GM12878 (cell line): ENCODE measurements around the gene PGBD5. TPM values are rescaled to one million over a fixed set of nuclear protein-coding genes. Genes with fewer than 3 reads are reported as not detected.

Experiments
- ATAC-seq: fragments of 200-7000 bp; cut with Tn5 transposase; 3 replicates; pipeline ENCODE4 v1.9.1; 2020; ENCODE audit warnings: mild to moderate bottlenecking, moderate library complexity
- BruUV-seq: library from RNA; stranded (reverse); fragments of 400-500 nt; replicated peaks from 2 replicates; lab custom pipeline; 2021; lab: Mats Ljungman, UMichigan
- CTCF ChIA-PET: fragments of 300-600 bp; sonication (Branson Sonifier 250); formaldehyde crosslinking; extraction: SDS; loops from one replicate; lab custom pipeline; 2021; ENCODE audit warnings: inconsistent platforms; lab: Yijun Ruan, JAX
- POLR2A ChIA-PET: fragments of 350-600 bp; formaldehyde crosslinking; extraction: SDS; loops from one replicate; lab custom pipeline; 2021; ENCODE audit warnings: inconsistent platforms; lab: Charles Lee
- RAD21 ChIA-PET: fragments of 300-600 bp; sonication (Branson Sonifier 250); formaldehyde crosslinking; loops from one replicate; lab custom pipeline; 2023; ENCODE audit warnings: antibody characterized with exemption; ENCODE audit not compliant: unreplicated experiment; lab: Charles Lee
- SMC1A ChIA-PET: fragments of 300-600 bp; sonication (Branson Sonifier 250); formaldehyde crosslinking; loops from one replicate; lab custom pipeline; 2023; ENCODE audit not compliant: unreplicated experiment, uncharacterized antibody; lab: Charles Lee
- DNase-seq: peaks from one replicate; pipeline ENCODE4 v3.0.0-alpha.2; 2011; ENCODE audit warnings: low read depth, low spot score
- FAIRE-seq: peaks from 3 replicates; lab custom pipeline; 2011; peaks lifted over from hg19 to GRCh38; lab: Jason Lieb, UNC
- H2AFZ ChIP-seq: 2 replicates; pipeline ENCODE4 v1.6.0; 2011; ENCODE audit warnings: low read depth, low read length, control low read depth; ENCODE audit not compliant: control insufficient read depth
- H3K27ac ChIP-seq: 2 replicates; pipeline ENCODE4 v1.5.1; 2011; ENCODE audit warnings: control low read depth; ENCODE audit not compliant: control insufficient read depth, insufficient read depth
- H3K27me3 ChIP-seq, 2 experiments: replicated peaks in 1 of 2; 2 replicates each; pipeline versions ENCODE4 v1.6.0 to v1.6.1; 2011; ENCODE audit warnings: low read length in 1 of 2; ENCODE audit not compliant: control insufficient read depth in 2 of 2, insufficient read depth in 2 of 2
- H3K36me3 ChIP-seq, 2 experiments: 2 replicates each; pipeline ENCODE4 v1.5.1; 2011; ENCODE audit warnings: low read length in 1 of 2; ENCODE audit not compliant: control insufficient read depth in 2 of 2, insufficient read depth in 2 of 2
- H3K4me1 ChIP-seq: 2 replicates; pipeline ENCODE4 v1.6.1; 2011; ENCODE audit warnings: mild to moderate bottlenecking, low read length, moderate library complexity, mixed read lengths; ENCODE audit not compliant: control insufficient read depth, insufficient read depth
- H3K4me2 ChIP-seq: 2 replicates; pipeline ENCODE4 v1.6.0; 2011; ENCODE audit warnings: control low read depth; ENCODE audit not compliant: control insufficient read depth, insufficient read depth
- H3K4me3 ChIP-seq: fragments of 200-600 bp; sonication (generic); 2 replicates; pipeline ENCODE4 v1.5.1; 2016
- H3K79me2 ChIP-seq: 2 replicates; pipeline ENCODE4 v1.6.0; 2011; ENCODE audit warnings: low read length; ENCODE audit not compliant: control insufficient read depth, insufficient read depth
- H3K9ac ChIP-seq: 2 replicates; pipeline ENCODE4 v1.8.0; 2011; ENCODE audit warnings: low read length, control low read depth, mixed read lengths; ENCODE audit not compliant: control insufficient read depth, insufficient read depth
- H3K9me3 ChIP-seq: replicated peaks from 3 replicates; pipeline ENCODE4 v1.5.1; 2011; ENCODE audit warnings: mild to moderate bottlenecking, low read length; ENCODE audit not compliant: control insufficient read depth, insufficient read depth
- H4K20me1 ChIP-seq: 2 replicates; pipeline ENCODE4 v1.6.0; 2011; ENCODE audit not compliant: control insufficient read depth, insufficient read depth
- CBX3 ChIP-seq: fragments of 200-600 bp; sonication (generic); IDR thresholded peaks from 2 replicates; pipeline ENCODE4 v1.6.1; 2016; ENCODE audit warnings: low read depth, borderline replicate concordance
- CTCF ChIP-seq, 3 experiments: IDR thresholded peaks in 2 of 3; conservative IDR thresholded peaks in 1 of 3; 2 replicates each; pipeline ENCODE4 v1.5.1; 2011; ENCODE audit warnings: low read depth in 3 of 3, low read length in 3 of 3, mild to moderate bottlenecking in 3 of 3, control low read depth in 2 of 3, moderate library complexity in 2 of 3, inconsistent platforms in 1 of 3, mixed read lengths in 1 of 3; ENCODE audit not compliant: control insufficient read depth in 2 of 3, insufficient read depth in 1 of 3; ENCODE audit errors: extremely low read depth in 1 of 3
- SPI1 ChIP-seq: IDR thresholded peaks from 2 replicates; pipeline ENCODE4 v1.6.1; 2011; ENCODE audit warnings: low read depth, mild to moderate bottlenecking, low read length, moderate library complexity, borderline replicate concordance; ENCODE audit not compliant: insufficient read depth
- WGBS: methylation state at CpG from one replicate; pipeline ENCODE4 v1.1.6; 2016; ENCODE audit warnings: low lambda C conversion rate; ENCODE audit not compliant: insufficient replicate concordance, insufficient coverage; ENCODE audit errors: missing lambda C conversion rate; 5-methylcytosine and 5-hydroxymethylcytosine counted together
- in situ Hi-C: fragments of 300-500 bp; cut with MboI; formaldehyde crosslinking; loops from 9 replicates; pipeline ENCODE4 v1.14.3; 2018; ENCODE audit warnings: mixed read lengths
- intact Hi-C: fragments of 100-400 bp; cut with micrococcal nuclease; formaldehyde crosslinking; loops from one replicate; pipeline ENCODE4 v1.14.2; 2022; ENCODE audit not compliant: unreplicated experiment
- polyA plus RNA-seq, 11 experiments: library from polyadenylated mRNA; depleted of rRNA in 4 of 11; unstranded in 6 of 11; stranded (reverse) in 5 of 11; fragments of >200 nt; fragmentation: Nextera tagmentation in 4 of 11; fragmentation: Illumina TruSeq in 1 of 11; extraction: Ambion mirVana in 4 of 11; extraction: Trizol in 1 of 11; gene quantifications; 1 replicate in 1 of 11; 2 replicates in 10 of 11; pipeline versions ENCODE4 v1.2.1 to v1.2.3, GENCODE V29; 2011 to 2016; ENCODE audit warnings: inconsistent platforms in 2 of 11, missing spikeins in 2 of 11, low read depth in 1 of 11
- total RNA-seq, 4 experiments: library from RNA; depleted of rRNA in 3 of 4; stranded (reverse); fragments of >200 nt in 3 of 4; fragmentation: Illumina TruSeq in 1 of 4; extraction: Trizol in 1 of 4; gene quantifications; 2 replicates each; pipeline versions ENCODE4 v1.2.1 to v1.2.3, GENCODE V29; 2013 to 2021

The PGBD5 gene
- total and polyA plus RNA-seq, 10 of the 15 experiments (the other 5 are each of a cell fraction or from before 2014, with no cell fraction given), result 0.03 TPM; not detected in 9

GRCh38 chr1:230303822-230304221 is 122.3 kb downstream of the PGBD5 start:
- no peak; the same call in 2 of the 3 replicates for ATAC-seq
- WGBS, result 42% methylated on average over 6 of the region's 6 CpGs
- no peaks in the 10 kb centered on the region; the same call in 2 of the 3 replicates for H3K9me3 ChIP-seq

GRCh38 chr1:230303069-230303468 is 123.1 kb downstream of the PGBD5 start:
- Histone ChIP-seq H3K36me3 (no peaks in the 10 kb centered on the region), H3K4me2 (no peak overlapping the region), H4K20me1 (no peaks in the 10 kb centered on the region), H3K27ac (no peak overlapping the region), H3K4me1 (no peaks in the 10 kb centered on the region; the same call in 1 of the 2 replicates), H2AFZ (no peak overlapping the region), H3K9ac (no peak overlapping the region), H3K79me2 (no peaks in the 10 kb centered on the region), H3K4me3 (no peak overlapping the region), H3K27me3 (no peaks in the 10 kb centered on the region), H3K9me3 (no peaks in the 10 kb centered on the region; the same call in 2 of the 3 replicates)
- TF ChIP-seq SPI1, result no peak
- TF ChIP-seq CTCF (IDR thresholded peaks at IDR 0.05 in 2 of 3, conservative IDR thresholded peaks at IDR 0.05 in 1 of 3; ENCODE audit: control insufficient read depth in 2 of 3, extremely low read depth in 1 of 3, insufficient read depth in 1 of 3, low read depth in 3 of 3, low read length in 3 of 3), result peak in 1 of 3 experiments; percentile 20; a peak in 1 of 6 replicates
- ChIA-PET CTCF (interaction anchor here (1.0 to 2.2 kb wide), 5 partner anchors 8 to 642 kb away, joined by 3 to 10 read pairs (median 5); no protein-coding TSS in a partner anchor), SMC1A (interaction anchor here (1.0 to 1.9 kb wide), 4 partner anchors 94 to 812 kb away, joined by 3 to 8 read pairs (median 4); no protein-coding TSS in a partner anchor), POLR2A (interaction anchor here (0.6 kb wide), 1 partner anchor 170 kb away, joined by 3 read pairs; no protein-coding TSS in a partner anchor), RAD21 (interaction anchor here (1.5 kb wide), 1 partner anchor 586 kb away, joined by 3 read pairs; no protein-coding TSS in a partner anchor)
- BruUV-seq, result no TSS peak
- intact Hi-C loops, result no loop called here
- ATAC-seq (0 out of 3 replicates have a peak, but pooled peaks have one; percentile 21), DNase-seq (no peak), FAIRE-seq (no peak)
- in situ Hi-C loops, result no loop called here
- WGBS, result 34% methylated on average over 6 of the region's 6 CpGs

More at GRCh38 chr1:230303822-230304221, 122.3 kb downstream of the PGBD5 start:
- ChIA-PET SMC1A (interaction anchor here (2.2 kb wide), 1 partner anchor 643 kb away, joined by 16 read pairs; no protein-coding TSS in a partner anchor), POLR2A (no interaction called here), CTCF (interaction anchor here (1.4 to 5.3 kb wide), 6 partner anchors 11 to 643 kb away, joined by 3 to 37 read pairs (median 4); no protein-coding TSS in a partner anchor), RAD21 (interaction anchor here (3.4 kb wide), 1 partner anchor 642 kb away, joined by 17 read pairs; no protein-coding TSS in a partner anchor)
- intact Hi-C loops, result no loop called here
- Histone ChIP-seq H3K4me3 (no peak overlapping the region), H3K4me1 (no peaks in the 10 kb centered on the region; the same call in 1 of the 2 replicates), H3K27me3 (no peaks in the 10 kb centered on the region), H3K9ac (no peak overlapping the region), H3K27ac (no peak overlapping the region), H3K36me3 (no peaks in the 10 kb centered on the region), H3K79me2 (no peaks in the 10 kb centered on the region), H4K20me1 (no peaks in the 10 kb centered on the region), H3K4me2 (no peak overlapping the region)
- no TSS peak for BruUV-seq
- DNase-seq (no peak), FAIRE-seq (no peak)
- in situ Hi-C loops, result no loop called here
- TF ChIP-seq CBX3, result no peak
- TF ChIP-seq, all 136 proteins: peak for 0
- no peak overlapping the region for H2AFZ ChIP-seq
